HepG2 (cell line): ENCODE results near the gene CNTD1. TPM values are rescaled to one million over a fixed set of nuclear protein-coding genes. Genes with fewer than 3 reads are reported as not detected.

ENCODE experiments used
- EP300 ChIP-seq, 3 experiments: sonication (generic) in 1 of 3; formaldehyde crosslinking in 1 of 3; IDR thresholded peaks; 2 replicates each; pipeline versions ENCODE4 v1.5.1 to v1.6.1; 2011 to 2020; ENCODE audit warnings: low read depth in 2 of 3, low read length in 2 of 3, borderline replicate concordance in 1 of 3, improper control_type of control experiment in 1 of 3, mild to moderate bottlenecking in 1 of 3, missing genetic modification reagents in 1 of 3, moderate library complexity in 1 of 3
- RBM39 ChIP-seq: fragments of 200-400 bp; formaldehyde crosslinking; IDR thresholded peaks from one replicate; pipeline ENCODE4 v1.6.1; 2018; ENCODE audit warnings: antibody characterized with exemption, mild to moderate bottlenecking, low read depth, low read length; ENCODE audit not compliant: poor library complexity, severe bottlenecking
- SOX6 ChIP-seq, 2 experiments: fragments of 450-650 bp in 1 of 2; sonication (generic) in 1 of 2; formaldehyde crosslinking in 1 of 2; IDR thresholded peaks; 2 replicates each; pipeline versions ENCODE4 v1.4.0 to v1.6.1; 2017 to 2020; ENCODE audit warnings: antibody characterized with exemption in 1 of 2, mild to moderate bottlenecking in 1 of 2, missing genetic modification reagents in 1 of 2
- TMF1 ChIP-seq: sonication (generic); formaldehyde crosslinking; IDR thresholded peaks from 2 replicates; pipeline ENCODE4 v1.8.1; 2022; ENCODE audit warnings: low read depth, missing genetic modification reagents
- ZNF34 ChIP-seq: sonication (generic); formaldehyde crosslinking; IDR thresholded peaks from 2 replicates; pipeline ENCODE4 v1.4.0; 2020; ENCODE audit warnings: mild to moderate bottlenecking, missing genetic modification reagents, borderline replicate concordance
- ZNF484 ChIP-seq: sonication (generic); formaldehyde crosslinking; IDR thresholded peaks from 2 replicates; pipeline ENCODE4 v1.5.1; 2020; ENCODE audit warnings: mild to moderate bottlenecking, low read depth, missing genetic modification reagents, borderline replicate concordance
- ZNF547 ChIP-seq: sonication (generic); formaldehyde crosslinking; IDR thresholded peaks from 2 replicates; pipeline ENCODE4 v1.5.1; 2020; ENCODE audit warnings: mild to moderate bottlenecking, missing genetic modification reagents
- ZNF549 ChIP-seq: sonication (generic); formaldehyde crosslinking; IDR thresholded peaks from 2 replicates; pipeline ENCODE4 v1.5.0; 2020; ENCODE audit warnings: missing genetic modification reagents
- ZNF776 ChIP-seq: sonication (generic); formaldehyde crosslinking; IDR thresholded peaks from 2 replicates; pipeline ENCODE4 v1.4.0; 2020; ENCODE audit warnings: mild to moderate bottlenecking, missing genetic modification reagents
- ZSCAN21 ChIP-seq: sonication (generic); formaldehyde crosslinking; IDR thresholded peaks from 2 replicates; pipeline ENCODE4 v1.8.0; 2022; ENCODE audit warnings: mild to moderate bottlenecking, missing genetic modification reagents, moderate library complexity, borderline replicate concordance
- polyA plus RNA-seq, 8 experiments: library from polyadenylated mRNA; depleted of rRNA in 3 of 8; stranded (reverse) in 7 of 8; unstranded in 1 of 8; fragments of >200 nt; fragmentation: Illumina TruSeq in 4 of 8; extraction: Trizol in 4 of 8; gene quantifications; 2 replicates each; pipeline versions ENCODE4 v1.2.1 to v1.2.3, GENCODE V29; 2011 to 2016; ENCODE audit warnings: low read depth in 4 of 8, missing spikeins in 1 of 8, mixed read lengths in 1 of 8; ENCODE audit not compliant: insufficient read depth in 1 of 8
- total RNA-seq, 5 experiments: library from RNA; depleted of rRNA; stranded (reverse); fragments of >200 nt; fragmentation: Illumina TruSeq; extraction: Trizol; gene quantifications; 2 replicates each; pipeline ENCODE4 v1.2.3, GENCODE V29; 2016; ENCODE audit warnings: low read depth in 1 of 5
- TF ChIP-seq, protein P1 (sequence below): sonication (generic); formaldehyde crosslinking; IDR thresholded peaks from 2 replicates; pipeline ENCODE4 v1.4.0; 2020; ENCODE audit warnings: missing genetic modification reagents
- TF ChIP-seq, protein P2 (sequence below): sonication (generic); formaldehyde crosslinking; IDR thresholded peaks from 2 replicates; pipeline ENCODE4 v1.5.0; 2020; ENCODE audit warnings: missing genetic modification reagents
- TF ChIP-seq, protein P3 (sequence below): sonication (generic); formaldehyde crosslinking; IDR thresholded peaks from 2 replicates; pipeline ENCODE4 v1.8.0; 2022; ENCODE audit warnings: mild to moderate bottlenecking, missing genetic modification reagents, moderate library complexity
- TF ChIP-seq, protein P4 (sequence below): sonication (generic); formaldehyde crosslinking; IDR thresholded peaks from 2 replicates; pipeline ENCODE4 v1.5.1; 2020; ENCODE audit warnings: mild to moderate bottlenecking, missing genetic modification reagents, moderate library complexity
- TF ChIP-seq, protein P5 (sequence below): sonication (generic); formaldehyde crosslinking; IDR thresholded peaks from 2 replicates; pipeline ENCODE4 v1.4.0; 2020; ENCODE audit warnings: missing genetic modification reagents

The CNTD1 gene
- total and polyA plus RNA-seq, 2 of the 13 experiments (the other 11 are each of a cell fraction or from before 2014, with no cell fraction given): 0.11 to 0.15 TPM

DNA sequence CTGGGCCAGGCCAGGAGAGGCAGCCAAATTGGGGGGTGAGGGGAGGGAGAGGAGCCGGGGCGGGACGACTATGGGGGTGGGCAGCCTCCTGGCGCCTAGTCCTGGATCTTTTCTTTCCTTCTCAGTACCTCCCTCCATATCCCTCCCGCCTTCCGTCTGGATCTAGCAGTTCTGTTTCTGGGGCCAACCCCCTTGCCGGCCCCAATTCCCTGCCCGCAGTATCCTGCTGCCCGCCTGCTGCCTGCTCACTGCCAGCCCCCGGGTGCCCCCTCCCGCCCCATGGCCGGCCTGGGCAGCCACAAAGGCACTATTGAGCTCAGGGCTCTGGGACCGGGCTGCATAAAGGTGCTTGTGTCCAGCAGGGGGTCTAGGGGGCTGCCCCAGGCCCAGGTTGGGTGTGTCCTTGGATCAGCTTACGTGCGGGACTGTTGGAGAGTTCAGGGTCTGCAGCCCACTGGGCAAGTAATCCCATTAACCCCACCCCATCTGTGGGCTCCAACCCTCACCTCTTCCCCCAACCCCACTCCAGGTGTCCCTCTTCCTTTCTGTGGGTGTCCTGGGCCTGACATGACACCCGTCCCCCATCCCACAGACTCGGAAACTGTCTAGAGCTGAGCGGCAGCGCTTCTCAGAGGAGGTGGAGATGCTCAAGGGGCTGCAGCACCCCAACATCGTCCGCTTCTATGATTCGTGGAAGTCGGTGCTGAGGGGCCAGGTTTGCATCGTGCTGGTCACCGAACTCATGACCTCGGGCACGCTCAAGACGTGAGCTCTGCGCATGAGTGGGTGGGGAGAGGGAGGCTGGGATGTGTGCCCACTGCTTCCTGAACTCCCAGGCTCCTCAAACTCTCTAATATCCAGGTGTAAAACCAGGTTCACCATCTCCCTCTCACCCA lies 16.2 kb upstream of the CNTD1 start (continued):
- TF ChIP-seq, protein P1, sequence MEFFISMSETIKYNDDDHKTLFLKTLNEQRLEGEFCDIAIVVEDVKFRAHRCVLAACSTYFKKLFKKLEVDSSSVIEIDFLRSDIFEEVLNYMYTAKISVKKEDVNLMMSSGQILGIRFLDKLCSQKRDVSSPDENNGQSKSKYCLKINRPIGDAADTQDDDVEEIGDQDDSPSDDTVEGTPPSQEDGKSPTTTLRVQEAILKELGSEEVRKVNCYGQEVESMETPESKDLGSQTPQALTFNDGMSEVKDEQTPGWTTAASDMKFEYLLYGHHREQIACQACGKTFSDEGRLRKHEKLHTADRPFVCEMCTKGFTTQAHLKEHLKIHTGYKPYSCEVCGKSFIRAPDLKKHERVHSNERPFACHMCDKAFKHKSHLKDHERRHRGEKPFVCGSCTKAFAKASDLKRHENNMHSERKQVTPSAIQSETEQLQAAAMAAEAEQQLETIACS (CRISPR knock-in tag): no peak
- TF ChIP-seq, protein P2, sequence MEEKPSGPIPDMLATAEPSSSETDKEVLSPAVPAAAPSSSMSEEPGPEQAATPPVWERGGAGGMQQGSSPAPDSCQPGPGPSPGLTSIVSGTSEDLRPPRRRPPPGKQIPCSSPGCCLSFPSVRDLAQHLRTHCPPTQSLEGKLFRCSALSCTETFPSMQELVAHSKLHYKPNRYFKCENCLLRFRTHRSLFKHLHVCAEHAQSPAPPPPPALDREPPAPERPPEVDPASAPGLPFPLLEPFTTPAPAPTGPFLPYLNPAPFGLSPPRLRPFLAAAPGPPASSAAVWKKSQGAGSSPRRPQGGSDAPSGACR (CRISPR knock-in tag): no peak
- no peak for TF ChIP-seq TMF1 (CRISPR knock-in tag)
- no peak for TF ChIP-seq ZNF34 (CRISPR knock-in tag)
- 0 out of 2 replicates have a peak, but pooled peaks have one; percentile 46 for TF ChIP-seq ZNF547 (CRISPR knock-in tag)
- TF ChIP-seq ZNF549 (CRISPR knock-in tag): no peak
- TF ChIP-seq, protein P3, sequence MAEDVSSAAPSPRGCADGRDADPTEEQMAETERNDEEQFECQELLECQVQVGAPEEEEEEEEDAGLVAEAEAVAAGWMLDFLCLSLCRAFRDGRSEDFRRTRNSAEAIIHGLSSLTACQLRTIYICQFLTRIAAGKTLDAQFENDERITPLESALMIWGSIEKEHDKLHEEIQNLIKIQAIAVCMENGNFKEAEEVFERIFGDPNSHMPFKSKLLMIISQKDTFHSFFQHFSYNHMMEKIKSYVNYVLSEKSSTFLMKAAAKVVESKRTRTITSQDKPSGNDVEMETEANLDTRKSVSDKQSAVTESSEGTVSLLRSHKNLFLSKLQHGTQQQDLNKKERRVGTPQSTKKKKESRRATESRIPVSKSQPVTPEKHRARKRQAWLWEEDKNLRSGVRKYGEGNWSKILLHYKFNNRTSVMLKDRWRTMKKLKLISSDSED (CRISPR knock-in tag): no peak
- no peak for TF ChIP-seq ZNF484
- no peak; the same call in 1 of the 2 replicates for TF ChIP-seq ZSCAN21
- no peak for TF ChIP-seq EP300 (IDR thresholded peaks at IDR 0.05; ENCODE audit: low read depth in 2 of 2, low read length in 2 of 2)
- TF ChIP-seq EP300 (CRISPR knock-in tag; IDR thresholded peaks at IDR 0.05; ENCODE audit: borderline replicate concordance): no peak
- TF ChIP-seq ZNF776 (CRISPR knock-in tag): no peak; the same call in 1 of the 2 replicates
- TF ChIP-seq, protein P4, sequence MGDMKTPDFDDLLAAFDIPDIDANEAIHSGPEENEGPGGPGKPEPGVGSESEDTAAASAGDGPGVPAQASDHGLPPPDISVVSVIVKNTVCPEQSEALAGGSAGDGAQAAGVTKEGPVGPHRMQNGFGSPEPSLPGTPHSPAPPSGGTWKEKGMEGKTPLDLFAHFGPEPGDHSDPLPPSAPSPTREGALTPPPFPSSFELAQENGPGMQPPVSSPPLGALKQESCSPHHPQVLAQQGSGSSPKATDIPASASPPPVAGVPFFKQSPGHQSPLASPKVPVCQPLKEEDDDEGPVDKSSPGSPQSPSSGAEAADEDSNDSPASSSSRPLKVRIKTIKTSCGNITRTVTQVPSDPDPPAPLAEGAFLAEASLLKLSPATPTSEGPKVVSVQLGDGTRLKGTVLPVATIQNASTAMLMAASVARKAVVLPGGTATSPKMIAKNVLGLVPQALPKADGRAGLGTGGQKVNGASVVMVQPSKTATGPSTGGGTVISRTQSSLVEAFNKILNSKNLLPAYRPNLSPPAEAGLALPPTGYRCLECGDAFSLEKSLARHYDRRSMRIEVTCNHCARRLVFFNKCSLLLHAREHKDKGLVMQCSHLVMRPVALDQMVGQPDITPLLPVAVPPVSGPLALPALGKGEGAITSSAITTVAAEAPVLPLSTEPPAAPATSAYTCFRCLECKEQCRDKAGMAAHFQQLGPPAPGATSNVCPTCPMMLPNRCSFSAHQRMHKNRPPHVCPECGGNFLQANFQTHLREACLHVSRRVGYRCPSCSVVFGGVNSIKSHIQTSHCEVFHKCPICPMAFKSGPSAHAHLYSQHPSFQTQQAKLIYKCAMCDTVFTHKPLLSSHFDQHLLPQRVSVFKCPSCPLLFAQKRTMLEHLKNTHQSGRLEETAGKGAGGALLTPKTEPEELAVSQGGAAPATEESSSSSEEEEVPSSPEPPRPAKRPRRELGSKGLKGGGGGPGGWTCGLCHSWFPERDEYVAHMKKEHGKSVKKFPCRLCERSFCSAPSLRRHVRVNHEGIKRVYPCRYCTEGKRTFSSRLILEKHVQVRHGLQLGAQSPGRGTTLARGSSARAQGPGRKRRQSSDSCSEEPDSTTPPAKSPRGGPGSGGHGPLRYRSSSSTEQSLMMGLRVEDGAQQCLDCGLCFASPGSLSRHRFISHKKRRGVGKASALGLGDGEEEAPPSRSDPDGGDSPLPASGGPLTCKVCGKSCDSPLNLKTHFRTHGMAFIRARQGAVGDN: peak; percentile 40
- peak; percentile 43 for TF ChIP-seq RBM39
- TF ChIP-seq SOX6 (IDR thresholded peaks at IDR 0.05): no peak
- no peak for TF ChIP-seq SOX6 (CRISPR knock-in tag; IDR thresholded peaks at IDR 0.05)
- TF ChIP-seq, protein P5, sequence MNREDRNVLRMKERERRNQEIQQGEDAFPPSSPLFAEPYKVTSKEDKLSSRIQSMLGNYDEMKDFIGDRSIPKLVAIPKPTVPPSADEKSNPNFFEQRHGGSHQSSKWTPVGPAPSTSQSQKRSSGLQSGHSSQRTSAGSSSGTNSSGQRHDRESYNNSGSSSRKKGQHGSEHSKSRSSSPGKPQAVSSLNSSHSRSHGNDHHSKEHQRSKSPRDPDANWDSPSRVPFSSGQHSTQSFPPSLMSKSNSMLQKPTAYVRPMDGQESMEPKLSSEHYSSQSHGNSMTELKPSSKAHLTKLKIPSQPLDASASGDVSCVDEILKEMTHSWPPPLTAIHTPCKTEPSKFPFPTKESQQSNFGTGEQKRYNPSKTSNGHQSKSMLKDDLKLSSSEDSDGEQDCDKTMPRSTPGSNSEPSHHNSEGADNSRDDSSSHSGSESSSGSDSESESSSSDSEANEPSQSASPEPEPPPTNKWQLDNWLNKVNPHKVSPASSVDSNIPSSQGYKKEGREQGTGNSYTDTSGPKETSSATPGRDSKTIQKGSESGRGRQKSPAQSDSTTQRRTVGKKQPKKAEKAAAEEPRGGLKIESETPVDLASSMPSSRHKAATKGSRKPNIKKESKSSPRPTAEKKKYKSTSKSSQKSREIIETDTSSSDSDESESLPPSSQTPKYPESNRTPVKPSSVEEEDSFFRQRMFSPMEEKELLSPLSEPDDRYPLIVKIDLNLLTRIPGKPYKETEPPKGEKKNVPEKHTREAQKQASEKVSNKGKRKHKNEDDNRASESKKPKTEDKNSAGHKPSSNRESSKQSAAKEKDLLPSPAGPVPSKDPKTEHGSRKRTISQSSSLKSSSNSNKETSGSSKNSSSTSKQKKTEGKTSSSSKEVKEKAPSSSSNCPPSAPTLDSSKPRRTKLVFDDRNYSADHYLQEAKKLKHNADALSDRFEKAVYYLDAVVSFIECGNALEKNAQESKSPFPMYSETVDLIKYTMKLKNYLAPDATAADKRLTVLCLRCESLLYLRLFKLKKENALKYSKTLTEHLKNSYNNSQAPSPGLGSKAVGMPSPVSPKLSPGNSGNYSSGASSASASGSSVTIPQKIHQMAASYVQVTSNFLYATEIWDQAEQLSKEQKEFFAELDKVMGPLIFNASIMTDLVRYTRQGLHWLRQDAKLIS (CRISPR knock-in tag): no peak
